Spleen (tissue), 11 donors: ENCODE results near the gene EPS8. TPM values are rescaled to one million over a fixed set of nuclear protein-coding genes. Genes with fewer than 3 reads are reported as not detected.

Source experiments
- DNase-seq: peaks from one replicate; pipeline ENCODE4 v3.0.0-alpha.2; 2020
- H3K27ac ChIP-seq, 8 donors: fragments of 200-600 bp; sonication (generic) in 7 of 8; 1 replicate in 4 of 8; 2 replicates in 4 of 8; pipeline versions ENCODE4 v1.5.0 to v1.8.0; 2016 to 2021; ENCODE audit warnings: inconsistent platforms in 4 of 8, mild to moderate bottlenecking in 4 of 8, moderate library complexity in 1 of 8
- H3K27me3 ChIP-seq, 7 donors: fragments of 200-600 bp; sonication (generic) in 6 of 7; replicated peaks in 1 of 7; 1 replicate in 4 of 7; 2 replicates in 3 of 7; pipeline versions ENCODE4 v1.5.0 to v1.8.0; 2016 to 2021; ENCODE audit warnings: inconsistent platforms in 3 of 7, mild to moderate bottlenecking in 1 of 7
- H3K36me3 ChIP-seq, 6 donors: fragments of 200-600 bp; sonication (generic) in 5 of 6; 1 replicate in 4 of 6; 2 replicates in 2 of 6; pipeline versions ENCODE4 v1.5.0 to v1.8.0; 2016 to 2021; ENCODE audit warnings: inconsistent platforms in 2 of 6
- H3K4me1 ChIP-seq, 6 donors: fragments of 200-600 bp; sonication (generic) in 5 of 6; 1 replicate in 3 of 6; 2 replicates in 3 of 6; pipeline versions ENCODE4 v1.5.0 to v1.8.0; 2016 to 2021; ENCODE audit warnings: inconsistent platforms in 3 of 6
- H3K4me3 ChIP-seq, 8 donors: fragments of 200-600 bp; sonication (generic) in 7 of 8; 1 replicate in 4 of 8; 2 replicates in 4 of 8; pipeline versions ENCODE4 v1.5.0 to v1.8.0; 2016 to 2021; ENCODE audit warnings: inconsistent platforms in 4 of 8, mild to moderate bottlenecking in 4 of 8, moderate library complexity in 2 of 8
- H3K9me3 ChIP-seq, 8 donors: fragments of 200-600 bp; sonication (generic) in 7 of 8; 1 replicate in 4 of 8; 2 replicates in 4 of 8; pipeline versions ENCODE4 v1.5.0 to v1.8.0; 2016 to 2021; ENCODE audit warnings: inconsistent platforms in 4 of 8
- POLR2A ChIP-seq, 3 donors: fragments of 450-650 bp; IDR thresholded peaks; one replicate each; pipeline ENCODE4 v1.5.1; 2017; ENCODE audit warnings: antibody characterized with exemption in 3 of 3, mild to moderate bottlenecking in 1 of 3
- POLR2AphosphoS5 ChIP-seq, 3 donors: sonication (generic); formaldehyde crosslinking; IDR thresholded peaks; one replicate each; pipeline ENCODE4 v1.5.1; 2017; ENCODE audit warnings: antibody characterized with exemption in 3 of 3
- WGBS, 5 donors: extraction: QIAGEN DNeasy Blood & Tissue Kit in 3 of 5; methylation state at CpG; one replicate each; pipeline versions ENCODE4 v1.1.5 to v1.1.7; 2013 to 2018; 5-methylcytosine and 5-hydroxymethylcytosine counted together
- intact Hi-C: fragments of 100-400 bp; cut with DNase I; formaldehyde crosslinking; loops from one replicate; pipeline ENCODE4 v1.15.0; 2023; ENCODE audit warnings: low total_unique reads
- polyA plus RNA-seq, 3 donors: library from polyadenylated mRNA; stranded (reverse); fragments of 200-250 nt; gene quantifications; one replicate each; pipeline ENCODE4 v1.2.1, GENCODE V29; 2013
- total RNA-seq, 7 donors: library from RNA; depleted of rRNA in 3 of 7; stranded (reverse); fragments of >200 nt in 3 of 7; fragmentation: NEBNext Ultra II Directional in 4 of 7; extraction: Animal tissue kit (Norgen Biotek cat#: 25700) in 4 of 7; gene quantifications; one replicate each; pipeline versions ENCODE4 v1.1.0 to v1.2.1, GENCODE V29; 2016 to 2021
- TF ChIP-seq, protein P1 (sequence below), 11 experiments: fragments of 200-600 bp in 7 of 11; fragments of 450-650 bp in 4 of 11; sonication (generic) in 4 of 11; IDR thresholded peaks in 8 of 11; conservative IDR thresholded peaks in 3 of 11; 1 replicate in 7 of 11; 2 replicates in 4 of 11; pipeline versions ENCODE4 v1.4.0 to v1.8.0; 2016 to 2021; ENCODE audit warnings: antibody characterized with exemption in 11 of 11, inconsistent platforms in 4 of 11, mild to moderate bottlenecking in 1 of 11
- donor health status: healthy with polysubstance abuse.
- donor health status: DM: no; HTN: no; CAD: no; lungs with moderate emphysema.
- donor health status: DM: no; HTN: no; CAD: no.
- donor health status: Bipolar disorder and iron deficiency.
- donor health status: healthy.
- donor health status: DM: no; HTN: no; CAD: no.
- donor health status: DM: yes; HTN: yes; CAD: no.

The EPS8 gene
- total and polyA plus RNA-seq, 10 donors: 4.6 to 90.5 (median 30.9) TPM

DNA sequence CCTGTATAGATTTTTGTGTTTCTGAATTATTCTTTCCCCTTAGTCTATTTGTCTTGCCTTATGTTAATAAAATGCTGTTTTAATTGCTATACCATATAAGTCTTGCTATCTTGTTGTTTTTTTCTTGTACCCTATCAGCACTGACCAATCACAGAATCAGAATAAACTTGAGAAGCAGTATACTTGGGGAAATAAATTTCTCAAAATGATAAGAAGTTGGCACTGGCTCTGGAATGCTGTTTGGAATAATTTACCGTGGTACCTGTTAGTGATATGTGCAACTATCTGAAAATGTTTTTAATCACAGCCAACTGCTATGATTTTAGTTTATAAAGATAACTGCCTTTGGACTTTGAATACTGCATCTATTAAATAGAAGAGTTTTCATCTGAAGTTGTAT is 37.9 kb upstream of the EPS8 start:
- intact Hi-C loops: no loop called here
- 65 to 91% (median 85%) methylated on average over 1 of the region's 1 CpG for WGBS, 5 donors
- Histone ChIP-seq H3K9me3 (no peaks in the 10 kb centered on the region), H3K27ac (no peak overlapping the region), H3K27me3 (peaks cover 0 to 6% (median 0%) of the 10 kb centered on the region in 7 donors), H3K4me3 (no peak overlapping the region), H3K36me3 (no peaks in the 10 kb centered on the region), H3K4me1 (no peaks in the 10 kb centered on the region)
- no peak for DNase-seq
- TF ChIP-seq POLR2A (IDR thresholded peaks at IDR 0.05) (no peak), POLR2AphosphoS5 (IDR thresholded peaks at IDR 0.05) (no peak)
- TF ChIP-seq, protein P1, sequence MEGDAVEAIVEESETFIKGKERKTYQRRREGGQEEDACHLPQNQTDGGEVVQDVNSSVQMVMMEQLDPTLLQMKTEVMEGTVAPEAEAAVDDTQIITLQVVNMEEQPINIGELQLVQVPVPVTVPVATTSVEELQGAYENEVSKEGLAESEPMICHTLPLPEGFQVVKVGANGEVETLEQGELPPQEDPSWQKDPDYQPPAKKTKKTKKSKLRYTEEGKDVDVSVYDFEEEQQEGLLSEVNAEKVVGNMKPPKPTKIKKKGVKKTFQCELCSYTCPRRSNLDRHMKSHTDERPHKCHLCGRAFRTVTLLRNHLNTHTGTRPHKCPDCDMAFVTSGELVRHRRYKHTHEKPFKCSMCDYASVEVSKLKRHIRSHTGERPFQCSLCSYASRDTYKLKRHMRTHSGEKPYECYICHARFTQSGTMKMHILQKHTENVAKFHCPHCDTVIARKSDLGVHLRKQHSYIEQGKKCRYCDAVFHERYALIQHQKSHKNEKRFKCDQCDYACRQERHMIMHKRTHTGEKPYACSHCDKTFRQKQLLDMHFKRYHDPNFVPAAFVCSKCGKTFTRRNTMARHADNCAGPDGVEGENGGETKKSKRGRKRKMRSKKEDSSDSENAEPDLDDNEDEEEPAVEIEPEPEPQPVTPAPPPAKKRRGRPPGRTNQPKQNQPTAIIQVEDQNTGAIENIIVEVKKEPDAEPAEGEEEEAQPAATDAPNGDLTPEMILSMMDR (IDR thresholded peaks at IDR 0.05 in 8 of 11, conservative IDR thresholded peaks at IDR 0.05 in 3 of 11): no peak

DNA sequence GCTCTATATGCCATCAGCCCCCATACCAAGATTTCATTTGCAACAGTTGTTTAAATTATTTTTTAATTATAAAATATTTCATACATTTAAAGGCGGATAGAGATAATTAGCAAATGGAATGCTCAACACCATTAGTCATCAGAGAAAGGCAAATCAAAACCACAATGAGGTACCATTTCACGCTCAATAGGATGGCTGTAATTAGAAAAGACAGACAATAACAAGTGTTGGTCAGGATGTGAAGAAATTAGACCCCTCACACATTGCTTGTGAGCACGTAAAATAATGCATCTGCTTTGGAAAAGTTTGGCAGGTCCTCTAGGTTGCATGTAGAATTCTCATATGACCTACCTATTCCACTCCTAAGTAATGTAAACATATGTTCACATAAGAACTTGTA is 35.3 kb upstream of the EPS8 start:
- intact Hi-C loops: no loop called here
- H3K36me3 ChIP-seq: no peaks in the 10 kb centered on the region
- H3K27ac ChIP-seq: no peak overlapping the region
- no peak overlapping the region for H3K4me3 ChIP-seq
- no peaks in the 10 kb centered on the region for H3K9me3 ChIP-seq
- no peaks in the 10 kb centered on the region for H3K4me1 ChIP-seq
- TF ChIP-seq POLR2AphosphoS5 (IDR thresholded peaks at IDR 0.05) (no peak), POLR2A (IDR thresholded peaks at IDR 0.05) (no peak)
- TF ChIP-seq, protein P1 (IDR thresholded peaks at IDR 0.05 in 8 of 11, conservative IDR thresholded peaks at IDR 0.05 in 3 of 11): no peak
- DNase-seq: no peak
- WGBS, 5 donors: 80 to 90% (median 86%) methylated on average over 3 of the region's 3 CpGs
- H3K27me3 ChIP-seq: peaks cover 0 to 6% (median 0%) of the 10 kb centered on the region in 7 donors

DNA sequence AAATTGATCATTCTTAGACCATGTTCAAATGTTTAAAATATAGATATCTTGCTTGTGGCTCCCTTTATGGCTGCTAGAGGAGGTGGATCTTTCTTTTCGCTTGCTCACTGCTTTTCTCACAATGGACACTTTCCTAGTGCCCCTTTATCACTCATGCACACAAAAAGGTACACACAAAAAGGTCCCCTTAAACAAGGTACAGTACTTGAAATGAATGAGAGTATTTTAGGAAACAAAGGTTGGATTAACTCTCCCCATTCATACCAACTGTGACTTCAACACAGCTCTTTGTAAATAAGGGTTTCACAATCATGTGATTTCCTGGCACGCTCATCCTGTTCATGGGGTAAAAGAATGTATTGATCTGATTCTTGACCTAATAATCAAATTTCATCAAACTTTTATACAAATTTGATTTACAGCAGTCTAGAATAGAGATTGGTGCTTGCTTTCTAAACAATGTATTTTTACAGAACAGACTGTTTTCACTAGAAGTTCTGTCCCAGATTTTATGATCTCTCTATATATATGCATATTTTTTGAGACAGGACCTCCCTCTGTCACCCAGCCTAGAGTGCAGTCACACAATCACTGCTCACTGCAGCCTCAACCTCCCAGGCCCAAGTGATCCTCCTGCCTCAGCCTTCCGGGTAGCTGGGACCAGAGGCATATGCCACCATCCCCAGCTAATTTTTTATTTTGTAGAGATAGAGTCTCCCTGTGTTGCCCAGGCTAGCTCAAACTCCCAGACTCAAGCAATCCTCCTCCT is 34.4 kb upstream of the EPS8 start:
- Histone ChIP-seq H3K36me3 (no peaks in the 10 kb centered on the region), H3K27me3 (peaks cover 0 to 6% (median 0%) of the 10 kb centered on the region in 7 donors), H3K4me1 (no peaks in the 10 kb centered on the region), H3K9me3 (no peaks in the 10 kb centered on the region), H3K4me3 (no peak overlapping the region), H3K27ac (no peak overlapping the region)
- 79 to 90% (median 87%) methylated on average over 3 of the region's 3 CpGs for WGBS, 5 donors
- intact Hi-C loops: no loop called here
- TF ChIP-seq POLR2A (IDR thresholded peaks at IDR 0.05) (no peak), POLR2AphosphoS5 (IDR thresholded peaks at IDR 0.05) (no peak)
- TF ChIP-seq, protein P1 (IDR thresholded peaks at IDR 0.05 in 8 of 11, conservative IDR thresholded peaks at IDR 0.05 in 3 of 11): no peak
- no peak for DNase-seq

DNA sequence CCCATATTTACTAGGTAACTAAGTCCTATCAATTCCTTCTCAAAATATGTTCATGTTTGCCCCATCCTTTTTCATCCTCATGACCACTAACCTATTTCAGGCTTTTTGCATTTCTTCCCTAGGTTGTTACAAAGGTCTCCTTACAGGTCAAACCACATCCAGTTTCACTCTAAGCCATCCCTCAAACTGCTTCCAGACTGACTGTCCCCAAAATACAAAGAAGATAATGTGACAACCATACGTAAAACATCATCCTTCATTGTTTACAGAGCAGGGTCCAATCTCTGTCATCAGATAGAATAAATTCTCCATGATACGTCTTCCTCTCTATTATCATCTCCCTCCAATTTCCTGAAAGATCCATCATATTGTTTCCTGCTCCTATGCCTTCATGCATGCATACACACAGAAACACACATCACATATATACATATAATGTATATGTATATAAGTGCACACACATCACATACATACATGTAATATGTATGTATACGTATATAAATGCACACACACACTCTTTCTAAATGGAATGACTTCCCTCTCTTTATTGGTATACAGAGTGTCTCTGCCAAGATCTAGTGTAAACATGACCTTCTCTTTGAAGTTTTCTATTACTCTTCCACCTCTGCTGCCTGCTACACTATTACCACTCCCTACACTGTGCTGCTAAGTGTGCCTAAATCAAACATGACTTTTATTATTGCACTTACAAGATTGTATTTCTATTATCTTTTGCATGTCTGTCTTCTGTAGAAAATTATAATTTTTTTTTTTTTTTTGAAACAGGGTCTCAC is 30.7 kb upstream of the EPS8 start:
- Histone ChIP-seq H3K4me3 (no peak overlapping the region), H3K36me3 (no peaks in the 10 kb centered on the region), H3K4me1 (no peaks in the 10 kb centered on the region), H3K27ac (no peak overlapping the region), H3K27me3 (no peaks in the 10 kb centered on the region), H3K9me3 (peaks cover 0 to 14% (median 11%) of the 10 kb centered on the region in 8 donors)
- 71 to 84% (median 76%) methylated on average over 3 of the region's 3 CpGs for WGBS, 5 donors
- TF ChIP-seq, protein P1 (IDR thresholded peaks at IDR 0.05 in 8 of 11, conservative IDR thresholded peaks at IDR 0.05 in 3 of 11): no peak
- no peak for DNase-seq
- intact Hi-C loops: no loop called here
